ENCODE measurements around the gene CAMKMT.

The CAMKMT gene

GRCh38 chr2:44596537-44597320 lies 235.0 kb downstream of the CAMKMT start:
- Histone ChIP-seq H3K27ac (ENCODE audit: insufficient read depth, low read length, poor library complexity, severe bottlenecking) (no peak overlapping the region), H3K27me3 (replicated peaks; ENCODE audit: control insufficient read depth, insufficient read depth, low read length, poor library complexity, severe bottlenecking) (no peaks in the 10 kb centered on the region), H3K4me3 (ENCODE audit: insufficient read depth, low read depth, low read length, poor library complexity, severe bottlenecking) (no peak overlapping the region), H3K36me3 (ENCODE audit: control insufficient read depth, insufficient read depth, low read length) (no peaks in the 10 kb centered on the region), H3K4me1 (ENCODE audit: control insufficient read depth, insufficient read depth, low read length, poor library complexity, severe bottlenecking) (no peaks in the 10 kb centered on the region), H3K9me3 (ENCODE audit: control insufficient read depth, low read length) (no peaks in the 10 kb centered on the region)
- no peak for DNase-seq

GRCh38 chr2:44598330-44599119 lies 236.8 kb downstream of the CAMKMT start:
- DNase-seq = no peak
- Histone ChIP-seq H3K27me3 (replicated peaks; ENCODE audit: control insufficient read depth, insufficient read depth, low read length, poor library complexity, severe bottlenecking) (no peaks in the 10 kb centered on the region), H3K4me3 (ENCODE audit: insufficient read depth, low read depth, low read length, poor library complexity, severe bottlenecking) (no peak overlapping the region), H3K36me3 (ENCODE audit: control insufficient read depth, insufficient read depth, low read length) (no peaks in the 10 kb centered on the region), H3K27ac (ENCODE audit: insufficient read depth, low read length, poor library complexity, severe bottlenecking) (no peak overlapping the region), H3K4me1 (ENCODE audit: control insufficient read depth, insufficient read depth, low read length, poor library complexity, severe bottlenecking) (no peaks in the 10 kb centered on the region), H3K9me3 (ENCODE audit: control insufficient read depth, low read length) (no peaks in the 10 kb centered on the region)

- Histone ChIP-seq H3K36me3 (ENCODE audit: control insufficient read depth, insufficient read depth, low read length) (no peaks in the 10 kb centered on the region), H3K4me1 (ENCODE audit: control insufficient read depth, insufficient read depth, low read length, poor library complexity, severe bottlenecking) (no peaks in the 10 kb centered on the region), H3K4me3 (ENCODE audit: insufficient read depth, low read depth, low read length, poor library complexity, severe bottlenecking) (no peak overlapping the region), H3K9me3 (ENCODE audit: control insufficient read depth, low read length) (no peaks in the 10 kb centered on the region), H3K27me3 (replicated peaks; ENCODE audit: control insufficient read depth, insufficient read depth, low read length, poor library complexity, severe bottlenecking) (no peaks in the 10 kb centered on the region), H3K27ac (ENCODE audit: insufficient read depth, low read length, poor library complexity, severe bottlenecking) (no peak overlapping the region)
- DNase-seq = no peak
Measured at GRCh38 chr2:44599130-44599529, 237.4 kb downstream of the CAMKMT start.

GRCh38 chr2:44602446-44602845 lies 240.7 kb downstream of the CAMKMT start:
- no peaks in the 10 kb centered on the region for H3K9me3 ChIP-seq (ENCODE audit: control insufficient read depth, low read length)
- H3K27me3 ChIP-seq (replicated peaks; ENCODE audit: control insufficient read depth, insufficient read depth, low read length, poor library complexity, severe bottlenecking) = no peaks in the 10 kb centered on the region
- no peak overlapping the region for H3K27ac ChIP-seq (ENCODE audit: insufficient read depth, low read length, poor library complexity, severe bottlenecking)
- no peak for DNase-seq
- H3K4me1 ChIP-seq (ENCODE audit: control insufficient read depth, insufficient read depth, low read length, poor library complexity, severe bottlenecking) = no peaks in the 10 kb centered on the region
- no peaks in the 10 kb centered on the region for H3K36me3 ChIP-seq (ENCODE audit: control insufficient read depth, insufficient read depth, low read length)
- no peak overlapping the region for H3K4me3 ChIP-seq (ENCODE audit: insufficient read depth, low read depth, low read length, poor library complexity, severe bottlenecking)

- Histone ChIP-seq H3K4me1 (ENCODE audit: control insufficient read depth, insufficient read depth, low read length, poor library complexity, severe bottlenecking) (no peaks in the 10 kb centered on the region), H3K36me3 (ENCODE audit: control insufficient read depth, insufficient read depth, low read length) (no peaks in the 10 kb centered on the region), H3K9me3 (ENCODE audit: control insufficient read depth, low read length) (no peaks in the 10 kb centered on the region), H3K4me3 (ENCODE audit: insufficient read depth, low read depth, low read length, poor library complexity, severe bottlenecking) (no peak overlapping the region), H3K27me3 (replicated peaks; ENCODE audit: control insufficient read depth, insufficient read depth, low read length, poor library complexity, severe bottlenecking) (no peaks in the 10 kb centered on the region), H3K27ac (ENCODE audit: insufficient read depth, low read length, poor library complexity, severe bottlenecking) (no peak overlapping the region)
- DNase-seq = no peak
Measured at GRCh38 chr2:44605511-44605910, 243.8 kb downstream of the CAMKMT start.

GRCh38 chr2:44612276-44612675 lies 250.5 kb downstream of the CAMKMT start:
- Histone ChIP-seq H3K4me1 (ENCODE audit: control insufficient read depth, insufficient read depth, low read length, poor library complexity, severe bottlenecking) (no peaks in the 10 kb centered on the region), H3K36me3 (ENCODE audit: control insufficient read depth, insufficient read depth, low read length) (no peaks in the 10 kb centered on the region), H3K9me3 (ENCODE audit: control insufficient read depth, low read length) (no peaks in the 10 kb centered on the region), H3K27me3 (replicated peaks; ENCODE audit: control insufficient read depth, insufficient read depth, low read length, poor library complexity, severe bottlenecking) (no peaks in the 10 kb centered on the region), H3K4me3 (ENCODE audit: insufficient read depth, low read depth, low read length, poor library complexity, severe bottlenecking) (no peak overlapping the region), H3K27ac (ENCODE audit: insufficient read depth, low read length, poor library complexity, severe bottlenecking) (no peak overlapping the region)
- DNase-seq = no peak

- no peak overlapping the region for H3K4me3 ChIP-seq (ENCODE audit: insufficient read depth, low read depth, low read length, poor library complexity, severe bottlenecking)
- H3K27me3 ChIP-seq (replicated peaks; ENCODE audit: control insufficient read depth, insufficient read depth, low read length, poor library complexity, severe bottlenecking) = no peaks in the 10 kb centered on the region
Measured at GRCh38 chr2:44614940-44615339, 253.2 kb downstream of the CAMKMT start.

GRCh38 chr2:44615950-44616518 lies 254.3 kb downstream of the CAMKMT start:
- Histone ChIP-seq H3K27ac (ENCODE audit: insufficient read depth, low read length, poor library complexity, severe bottlenecking) (no peak overlapping the region), H3K9me3 (ENCODE audit: control insufficient read depth, low read length) (no peaks in the 10 kb centered on the region), H3K4me3 (ENCODE audit: insufficient read depth, low read depth, low read length, poor library complexity, severe bottlenecking) (no peak overlapping the region), H3K36me3 (ENCODE audit: control insufficient read depth, insufficient read depth, low read length) (no peaks in the 10 kb centered on the region), H3K27me3 (replicated peaks; ENCODE audit: control insufficient read depth, insufficient read depth, low read length, poor library complexity, severe bottlenecking) (no peaks in the 10 kb centered on the region), H3K4me1 (ENCODE audit: control insufficient read depth, insufficient read depth, low read length, poor library complexity, severe bottlenecking) (no peaks in the 10 kb centered on the region)
- DNase-seq = no peak

More at GRCh38 chr2:44614940-44615339, 253.2 kb downstream of the CAMKMT start:
- Histone ChIP-seq H3K27ac (ENCODE audit: insufficient read depth, low read length, poor library complexity, severe bottlenecking) (no peak overlapping the region), H3K4me1 (ENCODE audit: control insufficient read depth, insufficient read depth, low read length, poor library complexity, severe bottlenecking) (no peaks in the 10 kb centered on the region), H3K36me3 (ENCODE audit: control insufficient read depth, insufficient read depth, low read length) (no peaks in the 10 kb centered on the region), H3K9me3 (ENCODE audit: control insufficient read depth, low read length) (no peaks in the 10 kb centered on the region)
- DNase-seq = no peak

- Histone ChIP-seq H3K36me3 (ENCODE audit: control insufficient read depth, insufficient read depth, low read length) (no peaks in the 10 kb centered on the region), H3K27ac (ENCODE audit: insufficient read depth, low read length, poor library complexity, severe bottlenecking) (no peak overlapping the region), H3K4me3 (ENCODE audit: insufficient read depth, low read depth, low read length, poor library complexity, severe bottlenecking) (no peak overlapping the region), H3K9me3 (ENCODE audit: control insufficient read depth, low read length) (no peaks in the 10 kb centered on the region), H3K27me3 (replicated peaks; ENCODE audit: control insufficient read depth, insufficient read depth, low read length, poor library complexity, severe bottlenecking) (no peaks in the 10 kb centered on the region), H3K4me1 (ENCODE audit: control insufficient read depth, insufficient read depth, low read length, poor library complexity, severe bottlenecking) (no peaks in the 10 kb centered on the region)
- no peak for DNase-seq
Measured at GRCh38 chr2:44616667-44617155, 255.0 kb downstream of the CAMKMT start.
